ENCODE results near the gene TIMP3. TPM values are rescaled to one million over a fixed set of nuclear protein-coding genes. Genes with fewer than 3 reads are reported as not detected.
A peak's percentile ranks its signal among the peaks of the same experiment; 100 is the strongest.

The TIMP3 gene
- total and polyA plus RNA-seq, 3 donors from 2014 or later, result 200 to 214 (median 201) TPM

DNA sequence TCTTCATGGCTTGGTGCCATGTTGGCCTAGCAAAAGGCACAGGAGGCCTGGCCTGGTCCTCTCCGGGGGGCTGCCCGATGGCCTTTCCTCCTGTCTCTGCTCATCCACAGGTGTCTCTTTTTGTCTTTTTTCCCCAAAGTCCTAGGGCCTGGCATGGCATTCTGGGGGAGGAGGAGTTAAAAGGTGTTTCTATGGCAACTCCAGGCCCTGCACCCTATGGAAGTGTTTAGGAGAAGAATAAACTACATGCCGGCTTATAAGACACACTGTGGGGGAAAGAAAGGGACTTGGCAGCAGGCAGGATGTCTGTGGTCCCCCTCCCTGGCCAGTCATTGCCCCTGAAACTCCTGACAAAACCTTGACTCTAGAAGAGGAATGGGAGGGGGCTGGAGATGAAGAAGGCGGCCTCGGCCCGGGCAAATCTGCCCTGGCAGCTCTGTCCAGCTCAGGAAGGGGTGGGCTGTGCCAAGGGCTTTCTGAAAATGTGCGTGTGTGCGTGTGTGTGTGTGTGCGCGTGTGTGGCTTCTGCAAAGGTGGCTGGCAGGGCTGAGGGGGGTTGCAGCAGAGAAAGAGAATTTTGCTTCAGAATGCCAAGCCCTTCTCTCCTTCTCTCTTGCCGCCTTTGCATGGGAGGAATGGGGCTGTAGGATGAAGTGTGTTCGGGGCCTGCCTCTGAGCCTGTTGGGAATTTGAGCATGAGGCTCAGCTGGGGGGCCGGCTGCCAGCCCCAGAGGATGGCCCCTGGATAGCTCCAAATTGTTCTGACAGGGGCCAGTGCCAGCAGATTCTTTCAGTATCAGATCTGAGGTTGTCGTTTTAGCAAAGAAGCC is 3.2 kb downstream of the TIMP3 start:
- H3K36me3 ChIP-seq (ENCODE audit: low read depth, missing control alignments), result no peaks in the 10 kb centered on the region
- WGBS, 2 donors, result 53 to 54% methylated on average over 14 of the region's 14 CpGs

DNA sequence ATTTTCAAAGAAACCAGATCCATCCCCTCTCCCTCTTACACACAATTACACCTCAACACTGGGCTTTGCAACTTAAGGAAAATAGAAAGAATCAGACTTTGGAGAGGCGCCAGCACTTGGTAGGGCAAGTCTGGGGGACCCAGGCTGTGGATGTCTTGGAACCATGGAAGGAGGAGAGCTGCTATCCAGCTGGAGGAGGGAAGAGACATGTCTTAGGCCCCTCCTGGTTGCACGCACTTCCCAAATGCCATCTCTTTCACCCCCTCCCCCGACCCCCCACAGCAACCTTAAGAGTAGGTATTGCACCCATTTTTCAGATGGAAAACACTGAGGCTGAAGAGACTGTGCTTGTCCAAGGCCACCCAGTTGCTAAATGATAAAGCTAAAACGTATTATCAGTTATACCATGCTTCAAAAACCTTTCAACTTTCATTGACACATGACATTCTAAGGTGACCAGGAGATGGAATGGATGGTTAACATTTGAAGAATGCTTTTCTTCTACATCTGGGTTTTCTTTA is 3.9 kb downstream of the TIMP3 start:
- TF ChIP-seq, protein P1, sequence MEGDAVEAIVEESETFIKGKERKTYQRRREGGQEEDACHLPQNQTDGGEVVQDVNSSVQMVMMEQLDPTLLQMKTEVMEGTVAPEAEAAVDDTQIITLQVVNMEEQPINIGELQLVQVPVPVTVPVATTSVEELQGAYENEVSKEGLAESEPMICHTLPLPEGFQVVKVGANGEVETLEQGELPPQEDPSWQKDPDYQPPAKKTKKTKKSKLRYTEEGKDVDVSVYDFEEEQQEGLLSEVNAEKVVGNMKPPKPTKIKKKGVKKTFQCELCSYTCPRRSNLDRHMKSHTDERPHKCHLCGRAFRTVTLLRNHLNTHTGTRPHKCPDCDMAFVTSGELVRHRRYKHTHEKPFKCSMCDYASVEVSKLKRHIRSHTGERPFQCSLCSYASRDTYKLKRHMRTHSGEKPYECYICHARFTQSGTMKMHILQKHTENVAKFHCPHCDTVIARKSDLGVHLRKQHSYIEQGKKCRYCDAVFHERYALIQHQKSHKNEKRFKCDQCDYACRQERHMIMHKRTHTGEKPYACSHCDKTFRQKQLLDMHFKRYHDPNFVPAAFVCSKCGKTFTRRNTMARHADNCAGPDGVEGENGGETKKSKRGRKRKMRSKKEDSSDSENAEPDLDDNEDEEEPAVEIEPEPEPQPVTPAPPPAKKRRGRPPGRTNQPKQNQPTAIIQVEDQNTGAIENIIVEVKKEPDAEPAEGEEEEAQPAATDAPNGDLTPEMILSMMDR (IDR thresholded peaks at IDR 0.05), result no peak
- intact Hi-C loops (cut with DNase I; ENCODE audit: low total_unique reads), result no loop called here
- Histone ChIP-seq H3K27me3 (no peaks in the 10 kb centered on the region), H3K36me3 (ENCODE audit: low read depth, missing control alignments) (no peaks in the 10 kb centered on the region), H3K4me3 (peak overlapping the region in 1 of 2 donors; percentile 83), H3K4me1 (peaks cover 26% of the 10 kb centered on the region), H3K27ac (no peak overlapping the region), H3K9me3 (no peaks in the 10 kb centered on the region)
- no peak for DNase-seq
- whole genome bisulfite sequencing, 2 donors, result 80 to 83% methylated on average over 4 of the region's 4 CpGs

More for the DNA sequence above, 3.2 kb downstream of the TIMP3 start:
- intact Hi-C loops (cut with DNase I; ENCODE audit: low total_unique reads), result loop anchor here (5.0 kb wide), 1 partner anchor 188 kb away; no protein-coding TSS in a partner anchor
- peak overlapping the region; percentile 83 to 90 for H3K4me3 ChIP-seq
- no peak for DNase-seq
- no peaks in the 10 kb centered on the region for H3K27me3 ChIP-seq
- H3K9me3 ChIP-seq, result no peaks in the 10 kb centered on the region
- H3K27ac ChIP-seq, result peak overlapping the region in 1 of 2 donors; percentile 80
- H3K4me1 ChIP-seq, result peaks cover 26% of the 10 kb centered on the region
- TF ChIP-seq, protein P1 (IDR thresholded peaks at IDR 0.05), result no peak
- TF ChIP-seq POLR2A (IDR thresholded peaks at IDR 0.05), result no peak

DNA sequence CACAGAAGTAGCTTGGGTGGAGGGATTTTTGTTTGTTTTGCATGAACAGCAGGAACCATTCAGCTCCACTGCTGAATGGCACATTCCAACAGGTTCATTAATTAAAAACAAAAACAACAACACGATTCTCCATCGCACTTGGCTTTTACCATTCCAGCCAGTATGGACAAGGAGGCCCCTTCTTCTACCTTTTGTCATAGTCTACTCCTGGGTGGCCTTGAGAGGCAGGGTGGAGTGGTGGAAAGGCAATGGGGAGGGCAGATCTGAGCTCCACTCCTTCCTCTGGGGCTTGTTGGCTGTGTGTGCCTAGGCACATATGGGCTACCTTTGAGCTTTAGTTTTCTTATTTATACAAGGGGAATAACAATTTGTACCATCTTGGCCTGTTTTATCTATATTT is 4.8 kb downstream of the TIMP3 start:
- H3K9me3 ChIP-seq, result no peaks in the 10 kb centered on the region
- no peaks in the 10 kb centered on the region for H3K36me3 ChIP-seq (ENCODE audit: low read depth, missing control alignments)
- TF ChIP-seq POLR2A (IDR thresholded peaks at IDR 0.05), result no peak
- TF ChIP-seq, protein P1 (IDR thresholded peaks at IDR 0.05), result no peak
- H3K27me3 ChIP-seq, result no peaks in the 10 kb centered on the region
- H3K4me1 ChIP-seq, result peaks cover 21% of the 10 kb centered on the region
- H3K27ac ChIP-seq, result no peak overlapping the region
- 42 to 61% methylated on average over 2 of the region's 2 CpGs for WGBS, 2 donors
- DNase-seq, result no peak
- H3K4me3 ChIP-seq, result no peak overlapping the region
- intact Hi-C loops (cut with DNase I; ENCODE audit: low total_unique reads), result no loop called here

DNA sequence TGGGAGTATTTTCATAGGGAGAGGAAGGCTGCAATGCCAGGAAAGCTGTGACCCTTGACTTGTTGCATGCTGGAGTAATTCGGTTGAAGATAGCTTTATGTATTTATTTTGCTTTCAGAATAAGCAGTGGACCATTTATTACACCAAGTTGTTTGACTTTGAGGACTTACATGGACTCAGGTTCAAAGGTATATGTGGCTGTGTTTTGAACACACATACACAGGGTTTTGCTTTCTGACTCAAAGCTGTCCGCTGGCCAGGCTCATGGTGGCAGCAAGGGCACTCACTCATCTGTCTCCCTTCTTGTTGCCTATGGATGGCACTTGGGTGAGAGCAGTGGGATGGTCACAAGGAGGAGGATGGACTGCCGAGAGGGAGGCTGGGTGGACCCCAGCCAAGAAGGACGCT is 6.5 kb downstream of the TIMP3 start:
- Histone ChIP-seq H3K36me3 (ENCODE audit: low read depth, missing control alignments) (no peaks in the 10 kb centered on the region), H3K9me3 (no peaks in the 10 kb centered on the region), H3K4me3 (no peak overlapping the region), H3K4me1 (peaks cover 21% of the 10 kb centered on the region), H3K27ac (no peak overlapping the region), H3K27me3 (no peaks in the 10 kb centered on the region)
- WGBS, 2 donors, result 64 to 76% methylated on average over 4 of the region's 4 CpGs
- DNase-seq, result no peak
- intact Hi-C loops (cut with DNase I; ENCODE audit: low total_unique reads), result no loop called here
- TF ChIP-seq POLR2A (IDR thresholded peaks at IDR 0.05), result no peak
- TF ChIP-seq, protein P1 (IDR thresholded peaks at IDR 0.05), result no peak
